ENCODE data around the gene NEO1.
A peak's percentile ranks its signal among the peaks of the same experiment; 100 is the strongest.
"Not testable (repeated sequence)": the region's sequence is repeated elsewhere in the genome, so short reads cannot be mapped to it uniquely, and the experiment has no call there.

Gene NEO1

DNA sequence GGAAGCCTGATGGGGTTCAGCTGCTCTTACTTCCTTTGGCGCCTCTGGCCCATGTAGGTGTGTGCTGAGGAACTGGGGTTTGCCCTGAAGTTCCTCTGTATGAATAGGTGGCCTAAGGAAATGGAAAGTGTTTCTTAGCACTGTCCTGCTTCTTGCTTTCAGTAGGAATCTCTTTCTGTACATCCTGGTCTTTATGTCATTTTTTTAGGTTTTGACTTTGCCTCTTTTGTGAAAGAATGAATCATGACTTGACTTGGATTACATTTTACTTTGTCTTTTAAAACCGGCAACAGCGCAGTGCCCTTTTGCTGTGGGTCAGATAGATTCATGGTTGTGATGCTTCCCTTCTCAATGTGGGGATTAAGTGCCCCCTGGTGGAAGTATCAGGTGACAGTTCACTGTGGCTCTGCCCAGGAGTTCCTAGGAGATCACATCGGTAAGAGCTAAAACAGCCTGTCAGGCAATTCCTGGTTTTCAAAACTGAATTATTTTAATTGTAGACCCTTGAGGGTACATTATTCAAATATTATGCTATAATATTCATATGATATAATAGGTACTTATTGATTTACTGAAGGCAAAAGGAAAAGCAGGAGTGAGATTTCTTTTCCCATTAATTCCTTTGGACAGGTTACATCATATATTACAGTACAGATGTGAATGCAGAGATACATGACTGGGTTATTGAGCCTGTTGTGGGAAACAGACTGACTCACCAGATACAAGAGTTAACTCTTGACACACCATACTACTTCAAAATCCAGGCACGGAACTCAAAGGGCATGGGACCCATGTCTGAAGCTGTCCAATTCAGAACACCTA, 221.1 kb downstream of the NEO1 start:
- DNase-seq: no peak

GRCh38 chr15:73275862-73276261, 223.6 kb downstream of the NEO1 start:
- no peak for DNase-seq

GRCh38 chr15:73282567-73283365, 230.5 kb downstream of the NEO1 start:
- no peak for DNase-seq

- no peak for DNase-seq
Measured at GRCh38 chr15:73283366-73283962, 231.2 kb downstream of the NEO1 start.

GRCh38 chr15:73284090-73284716, 231.9 kb downstream of the NEO1 start:
- DNase-seq: no peak

GRCh38 chr15:73286311-73286710, 234.0 kb downstream of the NEO1 start:
- no peak for DNase-seq

GRCh38 chr15:73287019-73287418, 234.8 kb downstream of the NEO1 start:
- DNase-seq: peak; percentile 70

- DNase-seq: no peak
Measured at GRCh38 chr15:73291441-73291840, 239.2 kb downstream of the NEO1 start.

- no peak for DNase-seq
Measured at GRCh38 chr15:73293773-73294172, 241.5 kb downstream of the NEO1 start.

DNA sequence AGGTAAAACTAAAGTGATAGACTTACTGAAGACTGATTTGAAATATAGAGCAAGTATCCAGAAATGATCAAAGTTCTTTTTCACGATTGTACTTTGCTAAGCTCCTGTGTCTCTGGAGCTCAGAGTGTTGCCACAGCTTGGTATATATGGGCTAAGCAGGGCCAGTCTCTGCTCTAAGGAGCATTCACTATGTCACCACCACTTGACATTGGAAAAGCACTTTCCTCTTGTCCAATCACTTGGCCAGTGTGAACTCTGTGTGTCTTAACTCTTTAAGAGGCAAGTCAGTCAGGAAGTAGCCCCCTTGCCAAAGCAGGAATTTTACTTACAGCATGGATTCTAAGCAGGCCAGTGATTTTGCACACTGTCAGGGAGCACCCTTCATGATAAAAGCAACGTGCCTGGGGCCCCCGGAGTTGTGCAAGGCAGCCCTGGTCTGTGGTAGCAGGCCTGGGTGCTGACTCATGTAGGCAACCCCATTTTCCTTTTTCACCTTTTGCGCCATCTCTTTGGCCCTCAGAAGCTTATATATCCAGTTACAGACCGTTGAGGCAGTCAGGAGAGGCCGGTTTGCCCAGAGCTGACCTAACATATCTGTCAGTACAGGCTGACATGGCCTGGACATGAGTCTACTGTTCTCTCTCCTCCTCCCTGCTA, 243.5 kb downstream of the NEO1 start:
- peak; percentile 19 for DNase-seq

DNA sequence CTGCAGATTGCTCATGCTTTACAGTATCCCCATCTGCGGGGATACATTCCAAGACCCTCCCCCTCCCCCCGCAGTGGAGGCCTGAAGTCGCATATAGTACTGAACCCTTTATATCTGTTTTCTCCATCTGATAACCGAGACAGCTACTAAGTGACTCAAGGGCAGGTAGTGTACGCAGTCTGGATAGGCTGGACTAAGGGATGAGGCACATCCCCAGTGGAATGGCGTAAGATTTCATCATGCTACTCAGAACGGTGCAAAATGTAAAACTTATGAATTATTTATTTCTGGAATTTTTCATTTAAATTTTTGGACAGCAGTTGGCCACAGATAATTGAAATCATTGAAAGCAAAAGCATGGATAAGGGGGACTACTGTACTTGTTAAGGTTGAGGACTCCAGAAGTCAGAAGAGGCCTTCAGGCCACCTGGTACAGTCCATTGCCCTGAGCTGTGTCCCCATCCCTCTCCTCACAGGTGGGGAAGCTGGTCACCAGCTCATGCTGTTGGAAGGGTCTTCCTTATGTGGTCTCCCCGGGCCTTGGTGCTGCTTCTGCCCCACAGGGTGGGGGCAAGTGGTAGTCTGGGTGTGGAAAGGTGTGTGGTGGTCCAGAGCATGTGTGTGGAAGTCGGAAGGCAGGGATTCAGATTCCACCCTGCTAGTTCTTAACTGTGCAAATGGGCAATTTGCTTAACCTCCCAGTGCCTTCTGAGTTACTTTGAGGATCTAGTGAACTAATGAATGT, 244.5 kb downstream of the NEO1 start:
- no peak for DNase-seq

DNA sequence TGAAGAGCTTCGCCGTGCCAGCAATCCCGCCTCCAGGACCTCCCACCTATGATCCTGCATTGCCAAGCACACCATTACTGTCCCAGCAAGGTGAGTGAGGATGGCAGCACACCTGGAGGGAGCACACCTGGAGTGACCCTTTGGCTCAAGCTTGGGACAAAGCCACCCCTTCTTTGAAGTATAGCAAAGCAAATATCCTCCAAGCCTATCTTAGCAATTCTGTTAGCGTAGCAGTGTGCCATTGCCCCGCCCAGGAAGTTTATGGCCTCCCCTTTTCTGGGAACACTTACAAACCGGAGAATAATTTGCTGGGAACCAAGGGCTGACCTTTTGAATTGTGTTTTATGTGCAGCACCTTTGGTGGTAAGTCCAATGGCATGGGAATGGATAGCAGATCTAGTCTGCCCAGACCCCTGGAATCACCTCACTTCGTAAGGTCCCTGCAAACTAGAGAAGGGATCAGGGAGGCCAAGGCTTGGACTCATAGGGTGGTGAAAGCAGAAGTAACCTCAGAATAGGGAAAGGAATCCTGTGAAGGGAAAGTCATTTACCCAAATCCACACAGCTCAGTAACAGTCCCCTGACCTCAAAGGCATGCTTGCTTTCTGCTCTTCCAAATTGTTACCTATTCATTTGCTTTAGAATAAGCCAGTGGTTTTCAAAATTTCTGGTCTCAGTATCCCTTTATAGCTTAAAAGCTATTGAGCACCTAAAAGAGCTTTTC, 246.4 kb downstream of the NEO1 start:
- no peak for DNase-seq

- DNase-seq: not testable (repeated sequence)
Measured at GRCh38 chr15:73300286-73300685, 248.0 kb downstream of the NEO1 start.

GRCh38 chr15:73303636-73304035, 251.4 kb downstream of the NEO1 start:
- DNase-seq: no peak

DNA sequence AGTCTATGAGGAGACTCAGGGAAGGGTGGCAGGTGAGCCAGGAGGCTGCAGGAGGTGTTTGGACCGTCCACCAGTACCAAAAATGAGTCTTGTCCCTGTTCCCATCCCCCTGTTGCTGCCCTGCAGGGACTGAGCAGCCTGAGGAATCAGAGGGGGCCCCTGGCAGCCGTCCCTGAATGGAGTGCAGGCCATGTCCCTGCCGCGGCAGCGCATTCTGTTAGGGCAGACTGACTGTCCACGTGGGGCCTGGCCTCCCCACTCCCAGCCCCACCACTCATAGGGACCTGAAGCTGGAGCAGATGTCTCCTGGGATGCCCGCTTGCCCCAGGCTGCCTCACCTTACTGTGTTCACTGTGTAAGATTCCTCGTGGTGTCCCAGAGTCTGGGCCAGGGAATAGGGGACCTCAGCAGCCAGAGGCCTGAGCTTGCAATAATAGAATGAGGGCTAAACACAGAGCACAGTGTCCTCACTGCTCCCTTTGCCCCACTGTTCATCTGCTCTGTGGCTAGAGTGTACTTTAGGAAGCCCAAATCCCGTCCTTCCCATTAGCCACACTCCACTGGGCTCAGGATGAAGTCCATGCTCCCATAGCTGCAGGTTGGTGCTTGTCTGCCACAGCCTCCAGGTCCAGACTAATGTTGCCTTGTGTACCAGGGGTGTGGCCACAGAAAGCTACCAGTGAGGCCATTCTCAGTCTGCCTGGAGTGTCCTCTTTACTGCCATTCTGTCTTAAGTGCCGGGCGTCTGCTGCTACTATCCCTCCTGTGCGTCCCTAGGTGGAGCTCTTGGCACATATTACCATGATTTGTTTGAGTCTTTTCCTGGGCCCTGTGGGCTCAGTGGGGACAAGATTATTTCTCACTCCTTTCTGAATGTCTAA, 253.3 kb downstream of the NEO1 start:
- DNase-seq: no peak

GRCh38 chr15:73308305-73308704, 256.0 kb downstream of the NEO1 start:
- no peak for DNase-seq

- no peak for DNase-seq
Measured at GRCh38 chr15:73313861-73314260, 261.6 kb downstream of the NEO1 start.

DNA sequence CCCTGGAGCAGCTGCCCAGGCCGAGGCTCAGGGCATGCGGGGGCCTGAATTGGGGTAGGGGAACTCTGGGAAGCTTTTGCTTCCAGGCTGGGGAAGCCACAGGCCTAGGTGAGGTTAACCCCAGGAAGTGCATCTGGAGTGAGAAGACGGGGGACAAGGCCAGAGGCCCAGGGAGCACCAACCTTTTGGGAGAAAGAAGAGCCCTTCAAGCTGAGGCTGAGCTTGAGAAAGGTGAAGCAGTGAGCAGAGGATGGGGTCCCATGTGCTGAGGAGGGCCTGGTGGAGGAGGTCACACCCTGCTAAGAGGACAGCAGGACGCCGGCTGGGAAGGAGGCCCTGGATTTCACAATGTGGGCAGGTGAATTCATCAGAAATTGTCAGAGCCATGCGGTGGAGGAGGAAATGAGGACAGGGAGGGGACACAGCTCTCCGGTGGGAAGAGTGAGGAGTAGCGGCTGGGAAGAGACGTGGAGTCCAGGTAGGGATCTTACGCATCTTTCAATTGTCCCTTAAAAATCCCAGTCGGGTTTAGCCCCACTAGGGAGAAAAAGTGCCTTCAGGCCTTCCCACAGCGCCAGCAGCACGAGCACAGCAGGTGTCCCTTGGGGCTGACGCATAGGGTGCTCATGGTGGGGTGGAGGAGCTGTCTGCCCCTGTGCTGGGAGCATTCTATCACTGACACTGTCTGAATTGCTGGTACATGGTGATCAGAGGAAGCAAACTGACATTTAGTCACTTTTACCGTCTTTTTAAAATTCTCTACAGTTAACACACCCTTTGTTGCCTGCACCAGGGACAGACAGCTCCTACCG, 265.6 kb downstream of the NEO1 start:
- DNase-seq: no peak

Data from SIG-M5 (cell line).